ENCODE measurements around the gene TOP3B.

The TOP3B gene

DNA sequence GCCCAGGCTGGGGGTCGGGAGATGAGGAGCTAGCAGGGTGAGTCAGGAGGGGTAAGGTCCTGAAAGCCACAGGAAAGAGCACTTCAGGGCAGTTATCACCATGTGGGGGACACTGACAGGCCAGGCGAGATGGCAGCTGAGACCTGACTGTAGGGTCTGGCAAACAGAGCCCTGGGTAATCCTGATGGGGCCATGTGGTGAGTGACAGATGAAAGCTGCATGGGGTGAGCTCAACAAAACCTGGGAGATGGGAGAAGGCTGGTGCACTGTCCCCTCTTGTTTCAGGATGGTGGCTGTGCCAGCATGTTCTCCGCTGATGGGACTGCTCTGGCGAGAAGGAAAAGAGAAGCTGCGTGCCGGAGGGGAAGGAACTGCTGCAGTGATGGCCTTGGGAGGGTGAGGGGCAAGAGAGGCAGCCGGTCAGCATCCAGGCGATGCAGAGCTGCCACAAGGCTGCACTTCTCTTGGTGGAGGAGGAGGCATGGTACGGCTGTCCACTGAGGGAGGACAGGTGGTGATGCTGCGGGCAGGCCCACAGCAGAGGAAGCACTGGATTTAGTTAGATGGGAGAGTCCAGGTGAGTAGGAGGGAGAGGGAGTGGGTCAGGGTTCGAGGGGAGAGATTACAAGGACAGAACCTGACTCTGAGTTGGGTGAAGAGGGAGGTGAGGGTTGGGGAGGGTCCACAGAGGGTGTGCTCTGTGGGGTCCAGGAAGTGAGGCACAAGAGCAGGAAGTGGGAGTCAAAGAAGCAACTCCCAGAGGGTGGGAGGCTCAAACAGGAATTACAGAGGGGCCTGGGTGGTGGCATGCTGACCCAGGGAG is 3.8 kb downstream of the TOP3B start:
- Histone ChIP-seq H3K27ac (ENCODE audit: low read length) (no peak overlapping the region), H3K36me3 (ENCODE audit: control insufficient read depth, insufficient read depth, low read length) (peaks cover 8% of the 10 kb centered on the region), H3K4me3 (ENCODE audit: low read length) (no peak overlapping the region), H3K9me3 (ENCODE audit: control insufficient read depth, insufficient read depth, low read length) (no peaks in the 10 kb centered on the region), H3K27me3 (ENCODE audit: control insufficient read depth, insufficient read depth, low read length) (no peaks in the 10 kb centered on the region), H3K4me1 (ENCODE audit: control insufficient read depth, insufficient read depth, low read length) (no peaks in the 10 kb centered on the region)
- DNase-seq (ENCODE audit: low read depth, low spot score): no peak
- WGBS (ENCODE audit: insufficient coverage, insufficient read length): no CpG with 5 or more reads among the region's 11 CpGs

DNA sequence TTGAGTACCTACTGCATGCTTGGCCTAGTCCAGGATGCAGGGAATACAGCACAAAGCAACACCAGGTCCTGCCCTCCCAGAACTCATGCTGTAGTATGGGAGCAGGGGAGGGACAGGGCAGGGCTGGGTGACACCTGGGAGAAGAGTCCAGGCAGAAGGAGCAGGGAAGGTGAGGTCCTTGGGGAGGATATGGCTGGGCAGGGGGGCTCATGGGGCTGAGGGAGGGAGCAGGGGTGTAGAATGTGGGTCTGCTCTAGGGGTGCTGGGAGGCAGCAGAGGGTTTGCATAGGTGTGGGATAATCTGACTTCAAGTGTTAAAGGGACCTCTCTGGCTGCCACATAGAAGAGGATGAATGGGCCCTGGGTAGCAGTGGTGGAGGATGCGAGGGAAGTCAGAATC is 4.8 kb downstream of the TOP3B start:
- no CpG with 5 or more reads among the region's 1 CpG for WGBS (ENCODE audit: insufficient coverage, insufficient read length)
- no peaks in the 10 kb centered on the region for H3K9me3 ChIP-seq (ENCODE audit: control insufficient read depth, insufficient read depth, low read length)
- H3K4me3 ChIP-seq (ENCODE audit: low read length): no peak overlapping the region
- no peaks in the 10 kb centered on the region for H3K4me1 ChIP-seq (ENCODE audit: control insufficient read depth, insufficient read depth, low read length)
- H3K36me3 ChIP-seq (ENCODE audit: control insufficient read depth, insufficient read depth, low read length): peaks cover 12% of the 10 kb centered on the region
- no peak overlapping the region for H3K27ac ChIP-seq (ENCODE audit: low read length)
- no peaks in the 10 kb centered on the region for H3K27me3 ChIP-seq (ENCODE audit: control insufficient read depth, insufficient read depth, low read length)
- no peak for DNase-seq (ENCODE audit: low read depth, low spot score)

DNA sequence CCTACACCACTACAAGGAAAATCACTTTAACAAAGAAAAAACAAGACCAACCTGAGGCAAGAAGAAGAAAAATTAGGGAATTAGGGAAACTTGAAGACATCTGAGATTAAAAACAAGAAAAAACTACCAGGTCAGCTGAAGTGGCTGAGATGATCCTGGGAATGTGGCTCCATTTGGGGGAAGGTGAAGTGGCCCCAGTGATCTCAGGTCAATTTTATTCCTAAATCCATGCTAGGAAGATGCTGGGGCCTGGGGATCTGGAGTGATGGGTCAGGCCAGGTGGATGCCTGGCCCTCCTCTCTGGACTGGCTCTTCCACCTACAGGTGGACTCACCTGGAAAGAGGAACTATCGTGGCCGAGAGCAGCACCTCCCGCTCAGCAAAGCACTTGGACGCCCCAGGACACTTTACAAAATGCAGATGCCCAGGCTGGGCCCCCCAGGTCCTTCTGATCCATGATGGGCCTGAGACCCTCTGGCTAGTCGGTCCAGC is 6.7 kb downstream of the TOP3B start:
- Histone ChIP-seq H3K4me3 (ENCODE audit: low read length) (no peak overlapping the region), H3K4me1 (ENCODE audit: control insufficient read depth, insufficient read depth, low read length) (no peaks in the 10 kb centered on the region), H3K27ac (ENCODE audit: low read length) (no peak overlapping the region), H3K36me3 (ENCODE audit: control insufficient read depth, insufficient read depth, low read length) (peaks cover 27% of the 10 kb centered on the region), H3K27me3 (ENCODE audit: control insufficient read depth, insufficient read depth, low read length) (no peaks in the 10 kb centered on the region), H3K9me3 (ENCODE audit: control insufficient read depth, insufficient read depth, low read length) (no peaks in the 10 kb centered on the region)
- no CpG with 5 or more reads among the region's 5 CpGs for WGBS (ENCODE audit: insufficient coverage, insufficient read length)
- DNase-seq (ENCODE audit: low read depth, low spot score): no peak

DNA sequence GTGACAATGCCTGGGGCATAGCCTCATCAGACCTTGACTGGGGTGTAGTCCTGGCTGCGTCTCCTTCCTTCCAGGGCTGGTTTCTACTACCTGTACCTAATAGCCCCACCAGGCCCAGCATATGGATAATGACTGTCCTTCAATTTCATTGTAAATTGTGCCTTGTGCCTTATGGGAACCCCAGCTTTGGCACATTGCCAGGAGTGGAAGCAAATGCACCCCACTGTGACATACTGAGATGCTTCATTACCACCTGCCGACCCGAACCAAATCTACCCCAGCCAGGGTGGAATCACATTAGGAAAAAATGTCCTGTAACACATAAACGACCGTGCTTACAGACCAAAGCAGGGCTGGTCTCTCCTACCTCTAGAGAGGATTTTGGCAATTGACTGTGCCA is 7.3 kb downstream of the TOP3B start:
- H3K27me3 ChIP-seq (ENCODE audit: control insufficient read depth, insufficient read depth, low read length): no peaks in the 10 kb centered on the region
- no peaks in the 10 kb centered on the region for H3K4me1 ChIP-seq (ENCODE audit: control insufficient read depth, insufficient read depth, low read length)
- no CpG with 5 or more reads among the region's 5 CpGs for WGBS (ENCODE audit: insufficient coverage, insufficient read length)
- no peak for DNase-seq (ENCODE audit: low read depth, low spot score)
- no peaks in the 10 kb centered on the region for H3K9me3 ChIP-seq (ENCODE audit: control insufficient read depth, insufficient read depth, low read length)
- no peak overlapping the region for H3K4me3 ChIP-seq (ENCODE audit: low read length)
- H3K27ac ChIP-seq (ENCODE audit: low read length): no peak overlapping the region
- H3K36me3 ChIP-seq (ENCODE audit: control insufficient read depth, insufficient read depth, low read length): peaks cover 30% of the 10 kb centered on the region

GRCh38 chr22:21974058-21974649 is 8.4 kb downstream of the TOP3B start:
- DNase-seq (ENCODE audit: low read depth, low spot score): no peak
- no CpG with 5 or more reads among the region's 12 CpGs for WGBS (ENCODE audit: insufficient coverage, insufficient read length)
- H3K27me3 ChIP-seq (ENCODE audit: control insufficient read depth, insufficient read depth, low read length): no peaks in the 10 kb centered on the region
- peaks cover 35% of the 10 kb centered on the region for H3K36me3 ChIP-seq (ENCODE audit: control insufficient read depth, insufficient read depth, low read length)
- H3K4me3 ChIP-seq (ENCODE audit: low read length): no peak overlapping the region
- H3K9me3 ChIP-seq (ENCODE audit: control insufficient read depth, insufficient read depth, low read length): no peaks in the 10 kb centered on the region
- H3K27ac ChIP-seq (ENCODE audit: low read length): no peak overlapping the region
- H3K4me1 ChIP-seq (ENCODE audit: control insufficient read depth, insufficient read depth, low read length): no peaks in the 10 kb centered on the region

GRCh38 chr22:21972806-21973205 is 9.8 kb downstream of the TOP3B start:
- H3K9me3 ChIP-seq (ENCODE audit: control insufficient read depth, insufficient read depth, low read length): no peaks in the 10 kb centered on the region
- H3K27ac ChIP-seq (ENCODE audit: low read length): no peak overlapping the region
- no peaks in the 10 kb centered on the region for H3K27me3 ChIP-seq (ENCODE audit: control insufficient read depth, insufficient read depth, low read length)
- no CpG with 5 or more reads among the region's 6 CpGs for WGBS (ENCODE audit: insufficient coverage, insufficient read length)
- no peak for DNase-seq (ENCODE audit: low read depth, low spot score)
- H3K4me1 ChIP-seq (ENCODE audit: control insufficient read depth, insufficient read depth, low read length): no peaks in the 10 kb centered on the region
- H3K4me3 ChIP-seq (ENCODE audit: low read length): no peak overlapping the region
- peaks cover 41% of the 10 kb centered on the region for H3K36me3 ChIP-seq (ENCODE audit: control insufficient read depth, insufficient read depth, low read length)

- H3K27ac ChIP-seq (ENCODE audit: low read length): no peak overlapping the region
- no peaks in the 10 kb centered on the region for H3K9me3 ChIP-seq (ENCODE audit: control insufficient read depth, insufficient read depth, low read length)
- H3K36me3 ChIP-seq (ENCODE audit: control insufficient read depth, insufficient read depth, low read length): peaks cover 46% of the 10 kb centered on the region
- no peaks in the 10 kb centered on the region for H3K4me1 ChIP-seq (ENCODE audit: control insufficient read depth, insufficient read depth, low read length)
- no peak overlapping the region for H3K4me3 ChIP-seq (ENCODE audit: low read length)
- H3K27me3 ChIP-seq (ENCODE audit: control insufficient read depth, insufficient read depth, low read length): no peaks in the 10 kb centered on the region
- no peak for DNase-seq (ENCODE audit: low read depth, low spot score)
- WGBS (ENCODE audit: insufficient coverage, insufficient read length): no CpG with 5 or more reads among the region's 7 CpGs
Observed at GRCh38 chr22:21972293-21972779, 10.3 kb downstream of the TOP3B start.

GRCh38 chr22:21971858-21972275 is 10.7 kb downstream of the TOP3B start:
- no peak for DNase-seq (ENCODE audit: low read depth, low spot score)
- no peaks in the 10 kb centered on the region for H3K27me3 ChIP-seq (ENCODE audit: control insufficient read depth, insufficient read depth, low read length)
- H3K4me1 ChIP-seq (ENCODE audit: control insufficient read depth, insufficient read depth, low read length): no peaks in the 10 kb centered on the region
- no CpG with 5 or more reads among the region's 7 CpGs for WGBS (ENCODE audit: insufficient coverage, insufficient read length)
- no peak overlapping the region for H3K4me3 ChIP-seq (ENCODE audit: low read length)
- peaks cover 50% of the 10 kb centered on the region for H3K36me3 ChIP-seq (ENCODE audit: control insufficient read depth, insufficient read depth, low read length)
- H3K9me3 ChIP-seq (ENCODE audit: control insufficient read depth, insufficient read depth, low read length): no peaks in the 10 kb centered on the region
- no peak overlapping the region for H3K27ac ChIP-seq (ENCODE audit: low read length)

- no CpG with 5 or more reads among the region's 18 CpGs for WGBS (ENCODE audit: insufficient coverage, insufficient read length)
- Histone ChIP-seq H3K27me3 (ENCODE audit: control insufficient read depth, insufficient read depth, low read length) (no peaks in the 10 kb centered on the region), H3K4me1 (ENCODE audit: control insufficient read depth, insufficient read depth, low read length) (no peaks in the 10 kb centered on the region), H3K9me3 (ENCODE audit: control insufficient read depth, insufficient read depth, low read length) (no peaks in the 10 kb centered on the region), H3K27ac (ENCODE audit: low read length) (no peak overlapping the region), H3K4me3 (ENCODE audit: low read length) (no peak overlapping the region), H3K36me3 (ENCODE audit: control insufficient read depth, insufficient read depth, low read length) (peaks cover 54% of the 10 kb centered on the region)
- DNase-seq (ENCODE audit: low read depth, low spot score): no peak
Observed at GRCh38 chr22:21970800-21971617, 11.6 kb downstream of the TOP3B start.

- Histone ChIP-seq H3K36me3 (ENCODE audit: control insufficient read depth, insufficient read depth, low read length) (peaks cover 54% of the 10 kb centered on the region), H3K4me1 (ENCODE audit: control insufficient read depth, insufficient read depth, low read length) (no peaks in the 10 kb centered on the region), H3K4me3 (ENCODE audit: low read length) (no peak overlapping the region), H3K27ac (ENCODE audit: low read length) (no peak overlapping the region), H3K9me3 (ENCODE audit: control insufficient read depth, insufficient read depth, low read length) (no peaks in the 10 kb centered on the region), H3K27me3 (ENCODE audit: control insufficient read depth, insufficient read depth, low read length) (no peaks in the 10 kb centered on the region)
- 100% methylated on average over 2 of the region's 19 CpGs for WGBS (ENCODE audit: insufficient coverage, insufficient read length)
- DNase-seq (ENCODE audit: low read depth, low spot score): no peak
Observed at GRCh38 chr22:21970037-21970799, 12.4 kb downstream of the TOP3B start.

Measured in iPS DF 6.9 (cell line).